ENCODE data around the gene SUN2.

SUN2 gene

DNA sequence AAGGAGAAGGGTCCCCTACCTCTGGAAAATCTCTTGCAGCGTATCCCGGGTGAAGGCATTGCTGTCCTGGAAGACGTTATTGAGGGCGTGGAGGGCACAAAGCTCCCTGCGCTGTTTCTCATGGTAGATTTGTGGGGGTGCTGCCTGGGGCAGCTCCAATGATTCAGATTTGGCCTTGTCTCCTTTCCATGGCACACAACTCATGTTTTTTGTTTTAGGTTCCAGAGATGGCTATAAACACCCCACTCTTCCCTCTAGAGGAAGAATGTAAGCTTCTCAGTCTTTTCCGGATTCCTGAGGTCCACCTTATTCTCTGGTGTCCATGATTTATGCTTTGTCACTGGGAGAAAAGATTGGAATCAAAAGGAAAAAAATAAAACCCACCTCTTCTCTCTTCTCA lies 56.0 kb downstream of the SUN2 start:
- H3K9ac ChIP-seq: peak overlapping the region; percentile 95; the same call in 1 of the 2 replicates
- peaks cover 39% of the 10 kb centered on the region for H3K4me1 ChIP-seq (ENCODE audit: low read depth, poor library complexity, severe bottlenecking)
- peak overlapping the region; percentile 68 for H3K4me2 ChIP-seq
- TF ChIP-seq, protein P1, sequence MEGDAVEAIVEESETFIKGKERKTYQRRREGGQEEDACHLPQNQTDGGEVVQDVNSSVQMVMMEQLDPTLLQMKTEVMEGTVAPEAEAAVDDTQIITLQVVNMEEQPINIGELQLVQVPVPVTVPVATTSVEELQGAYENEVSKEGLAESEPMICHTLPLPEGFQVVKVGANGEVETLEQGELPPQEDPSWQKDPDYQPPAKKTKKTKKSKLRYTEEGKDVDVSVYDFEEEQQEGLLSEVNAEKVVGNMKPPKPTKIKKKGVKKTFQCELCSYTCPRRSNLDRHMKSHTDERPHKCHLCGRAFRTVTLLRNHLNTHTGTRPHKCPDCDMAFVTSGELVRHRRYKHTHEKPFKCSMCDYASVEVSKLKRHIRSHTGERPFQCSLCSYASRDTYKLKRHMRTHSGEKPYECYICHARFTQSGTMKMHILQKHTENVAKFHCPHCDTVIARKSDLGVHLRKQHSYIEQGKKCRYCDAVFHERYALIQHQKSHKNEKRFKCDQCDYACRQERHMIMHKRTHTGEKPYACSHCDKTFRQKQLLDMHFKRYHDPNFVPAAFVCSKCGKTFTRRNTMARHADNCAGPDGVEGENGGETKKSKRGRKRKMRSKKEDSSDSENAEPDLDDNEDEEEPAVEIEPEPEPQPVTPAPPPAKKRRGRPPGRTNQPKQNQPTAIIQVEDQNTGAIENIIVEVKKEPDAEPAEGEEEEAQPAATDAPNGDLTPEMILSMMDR (conservative IDR thresholded peaks at IDR 0.05; ENCODE audit: low read depth, low read length): no peak
- H4K20me1 ChIP-seq (ENCODE audit: insufficient read depth): no peaks in the 10 kb centered on the region
- H3K27me3 ChIP-seq (ENCODE audit: insufficient read depth, low read depth): no peaks in the 10 kb centered on the region
- H3K4me3 ChIP-seq (IDR thresholded peaks at IDR 0.05; ENCODE audit: insufficient read depth, low read depth, low read length): no peak overlapping the region
- no peaks in the 10 kb centered on the region for H3K36me3 ChIP-seq (ENCODE audit: insufficient read depth)
- peak overlapping the region; percentile 84; the same call in 1 of the 2 replicates for H3K27ac ChIP-seq
- H3K79me2 ChIP-seq (ENCODE audit: insufficient read depth, low read depth): peaks cover 36% of the 10 kb centered on the region
- H2AFZ ChIP-seq (ENCODE audit: low read depth): no peak overlapping the region

DNA sequence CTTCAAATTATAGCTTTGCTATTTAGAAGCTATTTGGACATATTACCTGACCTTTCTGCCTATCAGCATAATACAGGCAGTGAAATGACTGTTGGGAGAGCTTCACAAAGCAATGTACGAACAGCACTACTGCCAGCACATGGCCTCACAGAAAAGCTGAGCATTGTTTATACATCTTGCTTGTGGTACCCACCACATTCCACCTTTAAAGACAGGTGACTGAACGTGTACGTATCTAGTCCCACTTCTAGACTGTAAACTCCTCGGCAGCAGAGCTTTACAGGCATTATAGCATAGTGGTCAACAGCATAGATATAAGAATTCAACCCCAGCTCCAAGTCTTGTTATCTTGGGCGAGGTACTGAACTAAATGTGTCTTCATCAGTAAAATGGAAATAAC lies 56.7 kb downstream of the SUN2 start:
- Histone ChIP-seq H2AFZ (ENCODE audit: low read depth) (no peak overlapping the region), H3K9ac (peak overlapping the region; percentile 95; the same call in 1 of the 2 replicates), H3K27me3 (ENCODE audit: insufficient read depth, low read depth) (no peaks in the 10 kb centered on the region), H4K20me1 (ENCODE audit: insufficient read depth) (no peaks in the 10 kb centered on the region), H3K4me3 (IDR thresholded peaks at IDR 0.05; ENCODE audit: insufficient read depth, low read depth, low read length) (no peak overlapping the region), H3K4me1 (ENCODE audit: low read depth, poor library complexity, severe bottlenecking) (peaks cover 34% of the 10 kb centered on the region), H3K27ac (no peak overlapping the region), H3K4me2 (peak overlapping the region; percentile 68), H3K79me2 (ENCODE audit: insufficient read depth, low read depth) (peaks cover 36% of the 10 kb centered on the region), H3K36me3 (ENCODE audit: insufficient read depth) (no peaks in the 10 kb centered on the region)
- TF ChIP-seq, protein P1 (conservative IDR thresholded peaks at IDR 0.05; ENCODE audit: low read depth, low read length): no peak

DNA sequence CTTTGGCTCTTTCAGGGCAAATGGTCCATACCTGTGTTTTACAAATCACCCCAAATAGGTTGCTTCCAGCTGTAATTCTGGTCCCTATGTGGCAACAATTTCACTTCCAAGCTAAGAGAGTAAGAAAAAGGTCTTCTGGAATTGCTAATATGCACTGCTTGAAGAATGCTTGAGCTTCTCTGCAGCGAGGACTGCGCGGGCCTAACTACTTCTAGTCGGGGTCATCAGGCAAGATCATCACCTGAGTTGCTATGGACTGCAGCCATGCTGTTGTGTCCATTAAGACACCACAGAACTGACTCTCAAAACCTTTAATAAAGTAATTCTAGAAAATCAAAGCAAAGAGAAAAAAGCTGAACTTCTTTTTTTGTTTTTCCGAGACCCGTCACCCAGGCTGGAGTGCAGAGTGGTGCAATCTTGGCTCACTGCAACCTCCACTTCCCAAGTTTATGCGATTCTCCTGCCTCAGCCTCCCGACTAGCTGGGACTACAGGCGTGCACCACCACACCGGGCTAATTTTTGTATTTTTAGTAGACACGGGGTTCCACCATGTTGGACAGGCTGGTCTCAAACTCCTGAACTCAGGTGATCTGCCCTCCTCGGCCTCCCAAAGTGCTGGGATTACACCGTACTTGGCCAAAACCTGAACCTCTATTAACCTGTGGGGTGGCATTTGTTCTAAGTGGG lies 57.2 kb downstream of the SUN2 start:
- TF ChIP-seq, protein P1 (conservative IDR thresholded peaks at IDR 0.05; ENCODE audit: low read depth, low read length): no peak
- no peak overlapping the region for H3K4me3 ChIP-seq (IDR thresholded peaks at IDR 0.05; ENCODE audit: insufficient read depth, low read depth, low read length)
- no peak overlapping the region for H2AFZ ChIP-seq (ENCODE audit: low read depth)
- no peaks in the 10 kb centered on the region for H3K27me3 ChIP-seq (ENCODE audit: insufficient read depth, low read depth)
- peaks cover 36% of the 10 kb centered on the region for H3K79me2 ChIP-seq (ENCODE audit: insufficient read depth, low read depth)
- peak overlapping the region; percentile 68; the same call in 1 of the 2 replicates for H3K4me2 ChIP-seq
- H3K27ac ChIP-seq: no peak overlapping the region
- H3K4me1 ChIP-seq (ENCODE audit: low read depth, poor library complexity, severe bottlenecking): peaks cover 34% of the 10 kb centered on the region
- H4K20me1 ChIP-seq (ENCODE audit: insufficient read depth): no peaks in the 10 kb centered on the region
- H3K36me3 ChIP-seq (ENCODE audit: insufficient read depth): no peaks in the 10 kb centered on the region
- no peak overlapping the region for H3K9ac ChIP-seq

DNA sequence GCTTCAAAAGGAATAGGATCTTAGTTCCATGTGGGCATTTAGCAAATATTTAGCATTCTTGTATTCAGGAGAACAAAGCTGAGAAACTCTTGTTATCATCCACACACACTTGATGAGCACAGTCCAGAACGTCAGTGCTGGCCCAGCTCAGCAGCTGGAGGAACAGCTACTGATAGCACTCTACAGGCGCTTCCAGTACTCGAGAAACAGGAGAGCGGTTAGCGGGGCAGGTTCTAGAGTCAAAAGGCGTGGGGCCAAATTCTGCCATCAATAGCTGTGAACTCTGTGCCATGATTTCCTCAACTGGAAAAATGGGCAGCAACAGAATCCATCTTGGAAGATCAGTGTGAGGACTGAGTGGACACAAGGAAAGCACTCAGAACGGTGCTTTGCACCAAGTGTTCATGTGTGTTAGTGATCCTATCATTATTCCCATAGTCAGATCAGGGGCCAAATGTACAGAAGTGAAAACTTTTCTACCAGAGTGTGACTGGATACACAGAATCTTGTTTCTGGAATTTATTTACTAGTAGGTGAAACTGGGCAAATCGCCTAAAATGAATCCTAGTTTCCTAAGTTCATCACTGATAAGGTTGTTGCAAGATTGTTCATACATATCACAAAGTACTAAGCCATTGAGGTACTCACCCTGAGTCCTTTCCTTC lies 58.2 kb downstream of the SUN2 start:
- Histone ChIP-seq H3K4me1 (ENCODE audit: low read depth, poor library complexity, severe bottlenecking) (peaks cover 34% of the 10 kb centered on the region), H3K4me2 (no peak overlapping the region; the same call in 1 of the 2 replicates), H3K27ac (no peak overlapping the region), H3K9ac (no peak overlapping the region), H2AFZ (ENCODE audit: low read depth) (no peak overlapping the region), H3K79me2 (ENCODE audit: insufficient read depth, low read depth) (peaks cover 36% of the 10 kb centered on the region), H3K27me3 (ENCODE audit: insufficient read depth, low read depth) (no peaks in the 10 kb centered on the region), H3K36me3 (ENCODE audit: insufficient read depth) (no peaks in the 10 kb centered on the region), H3K4me3 (IDR thresholded peaks at IDR 0.05; ENCODE audit: insufficient read depth, low read depth, low read length) (no peak overlapping the region), H4K20me1 (ENCODE audit: insufficient read depth) (no peaks in the 10 kb centered on the region)
- TF ChIP-seq, protein P1 (conservative IDR thresholded peaks at IDR 0.05; ENCODE audit: low read depth, low read length): no peak
